DOHH2 (cell line): ENCODE data around the gene NPM3.

Experiments
- H3F3A ChIP-seq: fragments of 200-600 bp; sonication (generic), shearing (Covaris generic); 2 replicates; pipeline ENCODE4 v1.6.0; 2016; ENCODE audit warnings: antibody characterized with exemption, mild to moderate bottlenecking; ENCODE audit not compliant: control insufficient read depth, insufficient read depth
- H3K27ac ChIP-seq: fragments of 200-600 bp; sonication (generic); 2 replicates; pipeline ENCODE4 v1.5.1; 2014; ENCODE audit warnings: low read depth, mild to moderate bottlenecking, low read length, moderate library complexity
- H3K27me3 ChIP-seq: fragments of 200-600 bp; sonication (generic); 2 replicates; pipeline ENCODE4 v1.6.1; 2014; ENCODE audit warnings: mild to moderate bottlenecking, low read length, mixed read lengths; ENCODE audit not compliant: control insufficient read depth
- H3K36me3 ChIP-seq: fragments of 200-600 bp; sonication (generic); 2 replicates; pipeline ENCODE4 v1.6.1; 2014; ENCODE audit warnings: mild to moderate bottlenecking, low read length, moderate library complexity, mixed read lengths; ENCODE audit not compliant: control insufficient read depth
- H3K4me1 ChIP-seq: fragments of 200-600 bp; sonication (generic); 2 replicates; pipeline ENCODE4 v1.6.1; 2014; ENCODE audit warnings: mild to moderate bottlenecking, low read length, mixed read lengths; ENCODE audit not compliant: control insufficient read depth
- H3K4me2 ChIP-seq: fragments of 200-600 bp; sonication (generic); 2 replicates; pipeline ENCODE4 v1.6.0; 2014; ENCODE audit warnings: mild to moderate bottlenecking, low read length, moderate library complexity
- H3K4me3 ChIP-seq: fragments of 200-600 bp; sonication (generic); 2 replicates; pipeline ENCODE4 v1.5.1; 2014; ENCODE audit warnings: mild to moderate bottlenecking, low read length, mixed read lengths
- H3K79me2 ChIP-seq: fragments of 200-600 bp; sonication (generic); 2 replicates; pipeline ENCODE4 v1.6.1; 2014; ENCODE audit warnings: mild to moderate bottlenecking, low read length, mixed read lengths; ENCODE audit not compliant: control insufficient read depth
- H3K9me2 ChIP-seq: fragments of 200-600 bp; sonication (generic); replicated peaks from 2 replicates; pipeline ENCODE4 v1.6.1; 2014; ENCODE audit warnings: mild to moderate bottlenecking, low read length, mixed read lengths; ENCODE audit not compliant: control insufficient read depth
- H3K9me3 ChIP-seq: fragments of 200-600 bp; sonication (generic); 2 replicates; pipeline ENCODE4 v1.6.1; 2014; ENCODE audit warnings: antibody characterized with exemption, low read length, mixed read lengths; ENCODE audit not compliant: control insufficient read depth, insufficient read depth
- H4K20me1 ChIP-seq: fragments of 200-600 bp; sonication (generic); 2 replicates; pipeline ENCODE4 v1.6.0; 2014; ENCODE audit warnings: low read depth, mild to moderate bottlenecking, antibody characterized with exemption, low read length, moderate library complexity; ENCODE audit not compliant: control insufficient read depth, insufficient read depth
- EZH2phosphoT487 ChIP-seq: fragments of 200-600 bp; sonication (generic); IDR thresholded peaks from 2 replicates; pipeline ENCODE4 v1.6.1; 2017; ENCODE audit warnings: borderline replicate concordance, mild to moderate bottlenecking, antibody characterized with exemption, low read length, moderate library complexity, mixed read lengths
- TF ChIP-seq, protein P1 (sequence below): fragments of 200-600 bp; sonication (generic); IDR thresholded peaks from one replicate; pipeline ENCODE4 v1.5.1; 2014; ENCODE audit warnings: antibody characterized with exemption, mild to moderate bottlenecking, low read depth, low read length; ENCODE audit not compliant: poor library complexity, severe bottlenecking

NPM3 gene

DNA sequence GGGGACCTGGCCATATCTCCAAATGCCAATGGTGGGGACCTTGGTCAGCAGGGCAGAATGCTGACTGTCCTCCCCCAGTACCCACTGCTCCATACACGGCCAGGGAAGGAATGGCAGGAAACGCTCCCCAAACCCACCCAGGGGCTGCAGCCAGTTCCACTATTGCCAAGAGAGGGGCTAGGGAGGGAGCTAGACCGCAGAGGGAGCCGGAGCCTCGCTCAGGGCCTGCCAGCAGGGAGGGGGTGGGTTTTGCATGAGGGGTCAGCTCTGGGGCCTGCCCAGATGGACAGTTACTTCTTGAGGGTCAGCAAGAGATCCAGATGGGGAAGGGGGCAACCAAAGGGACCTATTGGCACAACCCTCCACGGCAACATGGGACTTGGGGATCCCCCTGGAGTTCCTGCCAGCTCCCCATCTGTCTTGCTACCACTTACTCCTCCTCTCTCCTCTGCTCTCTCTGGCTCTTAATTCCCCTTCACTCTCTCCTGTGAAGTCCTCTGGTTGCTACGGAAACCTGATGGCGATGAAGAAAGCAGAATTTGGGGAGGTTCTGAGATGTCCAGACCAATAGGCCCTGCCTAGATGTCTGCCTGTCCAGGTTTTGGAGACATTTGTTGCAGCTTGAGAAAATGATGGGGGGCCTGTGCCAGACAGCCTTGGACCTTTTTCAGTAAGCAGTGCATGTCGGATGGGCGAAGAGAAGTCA is 20.0 kb downstream of the NPM3 start:
- Histone ChIP-seq H3K9me3 (no peaks in the 10 kb centered on the region), H3K4me3 (no peak overlapping the region), H3K27me3 (peaks cover 34% of the 10 kb centered on the region), H3K4me1 (no peaks in the 10 kb centered on the region), H3F3A (no peaks in the 10 kb centered on the region), H3K27ac (no peak overlapping the region), H3K79me2 (no peaks in the 10 kb centered on the region), H4K20me1 (no peaks in the 10 kb centered on the region), H3K9me2 (no peaks in the 10 kb centered on the region), H3K4me2 (no peak overlapping the region), H3K36me3 (no peaks in the 10 kb centered on the region)
- TF ChIP-seq, protein P1, sequence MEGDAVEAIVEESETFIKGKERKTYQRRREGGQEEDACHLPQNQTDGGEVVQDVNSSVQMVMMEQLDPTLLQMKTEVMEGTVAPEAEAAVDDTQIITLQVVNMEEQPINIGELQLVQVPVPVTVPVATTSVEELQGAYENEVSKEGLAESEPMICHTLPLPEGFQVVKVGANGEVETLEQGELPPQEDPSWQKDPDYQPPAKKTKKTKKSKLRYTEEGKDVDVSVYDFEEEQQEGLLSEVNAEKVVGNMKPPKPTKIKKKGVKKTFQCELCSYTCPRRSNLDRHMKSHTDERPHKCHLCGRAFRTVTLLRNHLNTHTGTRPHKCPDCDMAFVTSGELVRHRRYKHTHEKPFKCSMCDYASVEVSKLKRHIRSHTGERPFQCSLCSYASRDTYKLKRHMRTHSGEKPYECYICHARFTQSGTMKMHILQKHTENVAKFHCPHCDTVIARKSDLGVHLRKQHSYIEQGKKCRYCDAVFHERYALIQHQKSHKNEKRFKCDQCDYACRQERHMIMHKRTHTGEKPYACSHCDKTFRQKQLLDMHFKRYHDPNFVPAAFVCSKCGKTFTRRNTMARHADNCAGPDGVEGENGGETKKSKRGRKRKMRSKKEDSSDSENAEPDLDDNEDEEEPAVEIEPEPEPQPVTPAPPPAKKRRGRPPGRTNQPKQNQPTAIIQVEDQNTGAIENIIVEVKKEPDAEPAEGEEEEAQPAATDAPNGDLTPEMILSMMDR, result no peak
- TF ChIP-seq EZH2phosphoT487, result no peak

DNA sequence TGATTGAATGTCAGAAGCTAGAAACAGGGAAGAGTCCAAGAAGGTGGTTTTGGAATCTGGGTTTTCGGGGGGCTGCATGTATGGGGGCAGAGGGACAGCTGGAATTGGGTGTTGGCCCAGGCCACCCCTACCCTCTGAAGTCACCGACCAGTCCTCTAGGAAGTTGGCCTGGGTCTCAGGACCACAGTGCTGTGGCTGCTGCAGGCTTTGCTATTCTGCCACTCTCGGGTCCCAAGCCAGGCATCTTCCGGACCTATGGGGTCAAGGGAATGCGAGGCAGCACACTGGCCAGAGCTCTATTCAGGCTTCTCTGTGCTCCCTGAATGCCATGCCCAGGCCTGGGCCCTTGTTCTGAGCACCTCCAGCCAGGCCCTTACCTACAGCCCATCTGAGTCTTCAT is 20.5 kb downstream of the NPM3 start:
- no peak overlapping the region for H3K4me3 ChIP-seq
- TF ChIP-seq, protein P1, result no peak
- no peak for TF ChIP-seq EZH2phosphoT487
- peaks cover 32% of the 10 kb centered on the region for H3K27me3 ChIP-seq
- no peaks in the 10 kb centered on the region for H4K20me1 ChIP-seq
- no peaks in the 10 kb centered on the region for H3K9me2 ChIP-seq
- no peaks in the 10 kb centered on the region for H3K9me3 ChIP-seq
- H3K27ac ChIP-seq, result no peak overlapping the region
- H3K4me1 ChIP-seq, result no peaks in the 10 kb centered on the region
- H3K36me3 ChIP-seq, result no peaks in the 10 kb centered on the region
- no peaks in the 10 kb centered on the region for H3F3A ChIP-seq
- H3K4me2 ChIP-seq, result no peak overlapping the region
- H3K79me2 ChIP-seq, result no peaks in the 10 kb centered on the region

DNA sequence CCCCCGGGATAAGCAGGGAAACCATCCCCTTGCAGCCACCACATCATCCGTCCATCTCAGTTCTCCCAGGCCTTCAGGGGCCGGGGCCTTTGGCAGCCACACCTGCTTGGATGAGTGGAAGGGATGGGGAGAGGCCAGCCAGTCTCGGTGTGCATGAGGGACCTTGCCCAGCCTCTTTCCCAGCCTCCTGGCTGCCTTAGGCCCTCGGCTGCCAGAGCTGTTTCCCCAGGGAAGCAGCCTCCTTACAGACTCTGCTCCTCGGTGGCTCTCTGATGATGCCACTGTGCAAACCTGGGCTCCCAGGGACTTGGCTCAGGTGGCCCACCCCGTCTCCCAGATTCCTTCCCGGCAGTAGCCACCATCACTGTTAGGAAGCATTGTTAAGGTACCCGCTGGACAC is 22.0 kb downstream of the NPM3 start:
- H3K27ac ChIP-seq, result no peak overlapping the region
- no peaks in the 10 kb centered on the region for H3K9me3 ChIP-seq
- H3K9me2 ChIP-seq, result no peaks in the 10 kb centered on the region
- no peaks in the 10 kb centered on the region for H3F3A ChIP-seq
- no peak overlapping the region for H3K4me2 ChIP-seq
- no peaks in the 10 kb centered on the region for H3K79me2 ChIP-seq
- H4K20me1 ChIP-seq, result no peaks in the 10 kb centered on the region
- no peaks in the 10 kb centered on the region for H3K4me1 ChIP-seq
- H3K27me3 ChIP-seq, result peaks cover 21% of the 10 kb centered on the region
- H3K36me3 ChIP-seq, result no peaks in the 10 kb centered on the region
- TF ChIP-seq, protein P1, result no peak
- no peak for TF ChIP-seq EZH2phosphoT487
- no peak overlapping the region for H3K4me3 ChIP-seq
